Hepatocyte (in vitro differentiated cells): ENCODE results near the gene VAV2.

Experiments
- CTCF ChIP-seq: fragments of 200-600 bp; sonication (generic); IDR thresholded peaks from 2 replicates; pipeline ENCODE4 v1.5.1; 2016; ENCODE audit warnings: antibody characterized with exemption, mild to moderate bottlenecking; ENCODE audit not compliant: poor library complexity
- EZH2 ChIP-seq: fragments of 200-600 bp; sonication (generic); IDR thresholded peaks from 2 replicates; pipeline ENCODE4 v1.6.1; 2016; ENCODE audit warnings: antibody characterized with exemption, mild to moderate bottlenecking, borderline replicate concordance

DNA sequence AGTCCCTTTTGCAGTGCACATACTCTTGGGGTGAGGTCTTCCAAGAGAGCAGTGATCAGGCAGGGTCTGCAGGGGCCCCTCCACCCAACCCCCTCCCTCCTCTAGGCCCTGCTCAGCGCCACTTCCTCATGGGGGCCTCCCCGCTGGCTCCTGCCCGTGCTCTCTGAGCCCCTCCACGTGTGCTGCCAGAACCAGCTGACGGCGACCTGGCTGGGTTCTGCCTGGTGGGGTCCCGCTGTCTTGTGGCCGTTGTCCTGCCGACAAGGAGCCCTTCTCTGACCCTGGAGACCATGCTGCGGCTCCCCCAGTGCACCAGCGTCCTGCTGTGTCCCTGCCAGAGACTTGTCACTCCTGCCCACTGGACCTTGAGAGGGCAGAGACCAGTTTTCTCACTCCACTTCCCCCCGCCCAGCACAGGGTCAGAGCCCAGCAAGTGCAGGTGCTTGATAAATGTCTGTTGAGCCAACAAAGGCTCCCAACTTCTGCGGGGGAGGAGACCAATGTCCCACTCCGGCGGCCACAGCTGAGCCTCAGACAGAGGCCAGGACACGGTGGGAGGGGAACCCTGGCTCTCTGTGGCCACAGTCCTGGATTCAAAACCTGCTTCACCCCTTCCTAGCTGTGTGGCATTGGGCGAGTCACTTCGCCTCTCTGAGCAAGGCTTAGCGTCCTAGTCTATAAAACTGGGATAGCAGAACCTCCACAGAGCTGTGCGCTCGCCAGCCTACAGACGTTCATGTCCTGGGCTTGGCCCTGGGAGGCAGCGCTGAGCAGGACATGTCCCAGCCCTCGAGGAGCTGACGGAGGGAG lies 278.8 kb downstream of the VAV2 start:
- TF ChIP-seq CTCF (no peak), EZH2 (no peak)
